ENCODE data around the gene TFF1.

GRCh38 chr21:42411197-42411869 is 45.0 kb upstream of the TFF1 start:
- TF ChIP-seq POU6F1 (CRISPR knock-in tag; IDR thresholded peaks at IDR 0.05; ENCODE audit: borderline replicate concordance, low read depth) (no peak), ARNTL (CRISPR knock-in tag; IDR thresholded peaks at IDR 0.05; ENCODE audit: borderline replicate concordance, low read depth) (no peak), TOX (CRISPR knock-in tag; IDR thresholded peaks at IDR 0.05; ENCODE audit: borderline replicate concordance) (no peak), CSDC2 (CRISPR knock-in tag; IDR thresholded peaks at IDR 0.05) (no peak), ESRRG (CRISPR knock-in tag; IDR thresholded peaks at IDR 0.05) (no peak), PATZ1 (CRISPR knock-in tag; IDR thresholded peaks at IDR 0.05; ENCODE audit: borderline replicate concordance) (no peak), TCF4 (CRISPR knock-in tag; IDR thresholded peaks at IDR 0.05; ENCODE audit: borderline replicate concordance) (no peak), ZC3H10 (CRISPR knock-in tag; IDR thresholded peaks at IDR 0.05) (no peak), ZNF70 (CRISPR knock-in tag; IDR thresholded peaks at IDR 0.05) (no peak), ZFP3 (CRISPR knock-in tag; IDR thresholded peaks at IDR 0.05) (no peak), PPARA (CRISPR knock-in tag; IDR thresholded peaks at IDR 0.05; ENCODE audit: borderline replicate concordance) (no peak), ZFP30 (CRISPR knock-in tag; IDR thresholded peaks at IDR 0.05) (no peak)
- TF ChIP-seq, protein P1, sequence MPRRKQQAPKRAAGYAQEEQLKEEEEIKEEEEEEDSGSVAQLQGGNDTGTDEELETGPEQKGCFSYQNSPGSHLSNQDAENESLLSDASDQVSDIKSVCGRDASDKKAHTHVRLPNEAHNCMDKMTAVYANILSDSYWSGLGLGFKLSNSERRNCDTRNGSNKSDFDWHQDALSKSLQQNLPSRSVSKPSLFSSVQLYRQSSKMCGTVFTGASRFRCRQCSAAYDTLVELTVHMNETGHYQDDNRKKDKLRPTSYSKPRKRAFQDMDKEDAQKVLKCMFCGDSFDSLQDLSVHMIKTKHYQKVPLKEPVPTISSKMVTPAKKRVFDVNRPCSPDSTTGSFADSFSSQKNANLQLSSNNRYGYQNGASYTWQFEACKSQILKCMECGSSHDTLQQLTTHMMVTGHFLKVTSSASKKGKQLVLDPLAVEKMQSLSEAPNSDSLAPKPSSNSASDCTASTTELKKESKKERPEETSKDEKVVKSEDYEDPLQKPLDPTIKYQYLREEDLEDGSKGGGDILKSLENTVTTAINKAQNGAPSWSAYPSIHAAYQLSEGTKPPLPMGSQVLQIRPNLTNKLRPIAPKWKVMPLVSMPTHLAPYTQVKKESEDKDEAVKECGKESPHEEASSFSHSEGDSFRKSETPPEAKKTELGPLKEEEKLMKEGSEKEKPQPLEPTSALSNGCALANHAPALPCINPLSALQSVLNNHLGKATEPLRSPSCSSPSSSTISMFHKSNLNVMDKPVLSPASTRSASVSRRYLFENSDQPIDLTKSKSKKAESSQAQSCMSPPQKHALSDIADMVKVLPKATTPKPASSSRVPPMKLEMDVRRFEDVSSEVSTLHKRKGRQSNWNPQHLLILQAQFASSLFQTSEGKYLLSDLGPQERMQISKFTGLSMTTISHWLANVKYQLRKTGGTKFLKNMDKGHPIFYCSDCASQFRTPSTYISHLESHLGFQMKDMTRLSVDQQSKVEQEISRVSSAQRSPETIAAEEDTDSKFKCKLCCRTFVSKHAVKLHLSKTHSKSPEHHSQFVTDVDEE (CRISPR knock-in tag; IDR thresholded peaks at IDR 0.05) = no peak

All from SK-N-SH treated with all-trans-retinoic acid at 6 μM for 48 hours (cell line).